SK-N-SH (cell line): ENCODE data around the gene MAN1A1. TPM values are rescaled to one million over a fixed set of nuclear protein-coding genes. Genes with fewer than 3 reads are reported as not detected.

Experiments used
- CTCF ChIA-PET: fragments of 300-600, 350-600 bp; formaldehyde crosslinking; extraction: SDS; loops from one replicate; lab custom pipeline; 2021; lab: Yijun Ruan, JAX
- POLR2A ChIA-PET: fragments of 350-600 bp; sonication (Branson Sonifier 250); formaldehyde crosslinking; extraction: SDS; loops from one replicate; lab custom pipeline; 2020; ENCODE audit warnings: antibody characterized with exemption, inconsistent platforms; lab: Yijun Ruan, JAX
- DNase-seq: peaks from one replicate; pipeline ENCODE4 v3.0.0; 2012
- H2AFZ ChIP-seq: fragments of 200-600 bp; sonication (generic); 2 replicates; pipeline ENCODE4 v1.8.1; 2016; ENCODE audit warnings: antibody characterized with exemption, mild to moderate bottlenecking, low read depth
- H3F3A ChIP-seq: fragments of 200-600 bp; sonication (generic); replicated peaks from 2 replicates; pipeline ENCODE3; 2016; ENCODE audit warnings: antibody characterized with exemption, mild to moderate bottlenecking; ENCODE audit not compliant: insufficient read depth
- H3K27ac ChIP-seq, 2 experiments: fragments of 200-500 bp in 1 of 2; fragments of 200-600 bp in 1 of 2; sonication (Bioruptor generic) in 1 of 2; sonication (generic), shearing (Covaris generic) in 1 of 2; 2 replicates each; pipeline versions ENCODE4 v1.5.1 to v1.6.1; 2014 to 2016; ENCODE audit warnings: low read depth in 2 of 2, inconsistent platforms in 1 of 2, low read length in 1 of 2, mild to moderate bottlenecking in 1 of 2, mixed read lengths in 1 of 2
- H3K27me3 ChIP-seq: fragments of 200-600 bp; sonication (generic), shearing (Covaris generic); 2 replicates; pipeline ENCODE4 v1.6.1; 2016; ENCODE audit warnings: mixed run types; ENCODE audit not compliant: insufficient read depth
- H3K36me3 ChIP-seq, 2 experiments: fragments of 200-500 bp in 1 of 2; fragments of 200-600 bp in 1 of 2; sonication (Bioruptor generic) in 1 of 2; sonication (generic) in 1 of 2; replicated peaks in 1 of 2; 2 replicates each; pipeline versions ENCODE3 to v1.5.1; 2014 to 2016; ENCODE audit warnings: low read length in 1 of 2, mild to moderate bottlenecking in 1 of 2; ENCODE audit not compliant: insufficient read depth in 2 of 2, control insufficient read depth in 1 of 2
- H3K4me1 ChIP-seq, 2 experiments: fragments of 200-500 bp in 1 of 2; fragments of 200-600 bp in 1 of 2; sonication (Bioruptor generic) in 1 of 2; sonication (generic), shearing (Covaris generic) in 1 of 2; 2 replicates each; pipeline versions ENCODE4 v1.5.1 to v1.6.1; 2014 to 2016; ENCODE audit warnings: low read depth in 1 of 2, low read length in 1 of 2, mixed run types in 1 of 2; ENCODE audit not compliant: insufficient read depth in 2 of 2, control insufficient read depth in 1 of 2
- H3K4me2 ChIP-seq: fragments of 200-600 bp; sonication (generic), shearing (Covaris generic); 2 replicates; pipeline ENCODE4 v1.6.1; 2017; ENCODE audit warnings: mixed run types
- H3K4me3 ChIP-seq, 2 experiments: fragments of 200-500 bp in 1 of 2; fragments of 200-600 bp in 1 of 2; sonication (Bioruptor generic) in 1 of 2; sonication (generic), shearing (Covaris generic) in 1 of 2; 2 replicates each; pipeline versions ENCODE4 v1.5.1 to v1.8.1; 2014 to 2016; ENCODE audit warnings: low read depth in 2 of 2, inconsistent platforms in 1 of 2, low read length in 1 of 2, mild to moderate bottlenecking in 1 of 2, mixed read lengths in 1 of 2, moderate library complexity in 1 of 2
- H3K79me2 ChIP-seq: fragments of 200-600 bp; sonication (generic); 2 replicates; pipeline ENCODE4 v1.8.1; 2017; ENCODE audit warnings: mild to moderate bottlenecking; ENCODE audit not compliant: insufficient read depth
- H3K9ac ChIP-seq: fragments of 200-600 bp; sonication (generic); 2 replicates; pipeline ENCODE4 v1.6.1; 2017; ENCODE audit warnings: mixed run types
- H3K9me2 ChIP-seq: fragments of 200-600 bp; sonication (generic); 2 replicates; pipeline ENCODE4 v1.6.1; 2017; ENCODE audit warnings: mixed run types
- H3K9me3 ChIP-seq: fragments of 200-600 bp; sonication (generic); 2 replicates; pipeline ENCODE4 v1.6.1; 2017; ENCODE audit warnings: mixed run types, mild to moderate bottlenecking, moderate library complexity
- H4K20me1 ChIP-seq: fragments of 200-600 bp; sonication (generic); 2 replicates; pipeline ENCODE4 v1.6.1; 2017; ENCODE audit warnings: mild to moderate bottlenecking, mixed run types; ENCODE audit not compliant: insufficient read depth
- CHD2 ChIP-seq: fragments of 150-350 bp; IDR thresholded peaks from 2 replicates; pipeline ENCODE4 v1.6.1; 2018; ENCODE audit warnings: low read length; ENCODE audit not compliant: partially characterized antibody
- EZH2phosphoT487 ChIP-seq: fragments of 200-600 bp; sonication (generic); IDR thresholded peaks from 2 replicates; pipeline ENCODE4 v1.6.1; 2017; ENCODE audit warnings: low read depth, mixed run types, mild to moderate bottlenecking, antibody characterized with exemption, moderate library complexity, borderline replicate concordance
- FOXM1 ChIP-seq: IDR thresholded peaks from 2 replicates; pipeline ENCODE4 v1.4.0; 2012; ENCODE audit warnings: low read depth, mild to moderate bottlenecking
- IRF3 ChIP-seq: fragments of 150-350 bp; IDR thresholded peaks from 2 replicates; pipeline ENCODE4 v1.6.1; 2016; ENCODE audit warnings: mild to moderate bottlenecking, low read depth, low read length
- MEF2A ChIP-seq: IDR thresholded peaks from 2 replicates; pipeline ENCODE4 v1.4.0; 2012; ENCODE audit warnings: low read depth, borderline replicate concordance
- PBX3 ChIP-seq: IDR thresholded peaks from 2 replicates; pipeline ENCODE4; 2012
- RCOR1 ChIP-seq: fragments of 150-350 bp; IDR thresholded peaks from 2 replicates; pipeline ENCODE4 v1.6.1; 2017; ENCODE audit warnings: antibody characterized with exemption, low read length
- REST ChIP-seq: IDR thresholded peaks from 2 replicates; pipeline ENCODE4 v1.6.1; 2012; ENCODE audit warnings: mild to moderate bottlenecking, low read depth, low read length, moderate library complexity
- SMC3 ChIP-seq: IDR thresholded peaks from 2 replicates; pipeline ENCODE4 v1.6.1; 2012; ENCODE audit warnings: low read depth, low read length, improper control_type of control experiment
- TAF1 ChIP-seq: IDR thresholded peaks from 2 replicates; pipeline ENCODE4 v1.6.1; 2012; ENCODE audit warnings: low read depth, mild to moderate bottlenecking, low read length, moderate library complexity, borderline replicate concordance
- USF2 ChIP-seq: fragments of 150-350 bp; IDR thresholded peaks from 2 replicates; pipeline ENCODE4 v1.6.1; 2017; ENCODE audit warnings: antibody characterized with exemption, low read length, low read depth, borderline replicate concordance
- WGBS: methylation state at CpG from one replicate; pipeline ENCODE4 v1.1.6; 2017; ENCODE audit warnings: low lambda C conversion rate; 5-methylcytosine and 5-hydroxymethylcytosine counted together
- polyA plus RNA-seq, 3 experiments: library from polyadenylated mRNA; depleted of rRNA; stranded (reverse); fragments of >200 nt; gene quantifications; 2 replicates each; pipeline ENCODE4 v1.2.3, GENCODE V29; 2012
- TF ChIP-seq, protein P1 (sequence below): IDR thresholded peaks from 2 replicates; pipeline ENCODE4 v1.4.0; 2012; ENCODE audit warnings: low read depth, borderline replicate concordance

Gene MAN1A1
- polyA plus RNA-seq, 1 of the 3 experiments (the other 2 are of a cell fraction): 28.0 TPM

GRCh38 chr6:119283214-119283613 is 66.3 kb downstream of the MAN1A1 start:
- no peak for TF ChIP-seq MEF2A
- no peak for TF ChIP-seq EZH2phosphoT487
- no peak for TF ChIP-seq REST
- no peak for TF ChIP-seq CHD2
- TF ChIP-seq USF2: no peak
- no peak for TF ChIP-seq IRF3
- no peak for TF ChIP-seq PBX3
- no peak for TF ChIP-seq TAF1
- TF ChIP-seq, protein P1, sequence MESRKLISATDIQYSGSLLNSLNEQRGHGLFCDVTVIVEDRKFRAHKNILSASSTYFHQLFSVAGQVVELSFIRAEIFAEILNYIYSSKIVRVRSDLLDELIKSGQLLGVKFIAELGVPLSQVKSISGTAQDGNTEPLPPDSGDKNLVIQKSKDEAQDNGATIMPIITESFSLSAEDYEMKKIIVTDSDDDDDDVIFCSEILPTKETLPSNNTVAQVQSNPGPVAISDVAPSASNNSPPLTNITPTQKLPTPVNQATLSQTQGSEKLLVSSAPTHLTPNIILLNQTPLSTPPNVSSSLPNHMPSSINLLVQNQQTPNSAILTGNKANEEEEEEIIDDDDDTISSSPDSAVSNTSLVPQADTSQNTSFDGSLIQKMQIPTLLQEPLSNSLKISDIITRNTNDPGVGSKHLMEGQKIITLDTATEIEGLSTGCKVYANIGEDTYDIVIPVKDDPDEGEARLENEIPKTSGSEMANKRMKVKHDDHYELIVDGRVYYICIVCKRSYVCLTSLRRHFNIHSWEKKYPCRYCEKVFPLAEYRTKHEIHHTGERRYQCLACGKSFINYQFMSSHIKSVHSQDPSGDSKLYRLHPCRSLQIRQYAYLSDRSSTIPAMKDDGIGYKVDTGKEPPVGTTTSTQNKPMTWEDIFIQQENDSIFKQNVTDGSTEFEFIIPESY: no peak
- no peak for TF ChIP-seq FOXM1
- TF ChIP-seq SMC3: no peak
- no peak for TF ChIP-seq RCOR1
- ChIA-PET POLR2A (no interaction called here), CTCF (no interaction called here)
- Histone ChIP-seq H3F3A (peaks cover 11% of the 10 kb centered on the region), H3K27me3 (no peaks in the 10 kb centered on the region), H3K9ac (no peak overlapping the region), H3K4me1 (peaks cover 8 to 15% of the 10 kb centered on the region in 2 experiments; a peak in 3 of 4 replicates), H3K4me3 (no peak overlapping the region), H3K9me2 (no peaks in the 10 kb centered on the region), H3K36me3 (peaks cover 12 to 15% of the 10 kb centered on the region in 2 experiments), H2AFZ (no peak overlapping the region), H3K79me2 (no peaks in the 10 kb centered on the region), H3K9me3 (peaks cover 4% of the 10 kb centered on the region; the same call in 1 of the 2 replicates), H3K27ac (no peak overlapping the region), H3K4me2 (no peak overlapping the region), H4K20me1 (no peaks in the 10 kb centered on the region)
- WGBS: 78% methylated on average over 3 of the region's 3 CpGs
- DNase-seq: no peak
